Colonic mucosa (tissue), 4 donors: ENCODE results near the gene USH1C. TPM values are rescaled to one million over a fixed set of nuclear protein-coding genes. Genes with fewer than 3 reads are reported as not detected.

Source experiments
- DNase-seq: peaks from one replicate; pipeline ENCODE4 v3.0.0-alpha.2; 2020
- H3K27ac ChIP-seq: fragments of 200-600 bp; one replicate; pipeline ENCODE4 v1.8.0; 2021
- H3K27me3 ChIP-seq: fragments of 200-600 bp; one replicate; pipeline ENCODE4 v1.8.0; 2021
- H3K36me3 ChIP-seq: fragments of 200-600 bp; one replicate; pipeline ENCODE4 v1.8.0; 2021
- H3K4me1 ChIP-seq: fragments of 200-600 bp; one replicate; pipeline ENCODE4 v1.8.0; 2021; ENCODE audit warnings: mild to moderate bottlenecking
- H3K4me3 ChIP-seq: fragments of 200-600 bp; one replicate; pipeline ENCODE4 v1.8.0; 2021
- H3K9ac ChIP-seq, 2 donors: one replicate each; pipeline ENCODE4 v1.7.0; 2013; ENCODE audit warnings: control low read depth in 2 of 2, low read depth in 2 of 2, low read length in 2 of 2
- H3K9me3 ChIP-seq: fragments of 200-600 bp; one replicate; pipeline ENCODE4 v1.8.0; 2021
- CTCF ChIP-seq: fragments of 200-600 bp; IDR thresholded peaks from one replicate; pipeline ENCODE4 v1.8.0; 2022; ENCODE audit warnings: antibody characterized with exemption, mild to moderate bottlenecking
- intact Hi-C: fragments of 100-400 bp; cut with DNase I; formaldehyde crosslinking; loops from one replicate; pipeline ENCODE4 v1.14.1; 2022
- total RNA-seq, 2 donors: library from RNA; stranded (reverse); fragmentation: NEBNext Ultra II Directional in 1 of 2; extraction: Animal tissue kit (Norgen Biotek cat#: 25700) in 1 of 2; gene quantifications; one replicate each; pipeline ENCODE4 v1.2.1, GENCODE V29; 2021
- donor health status: healthy.
- donor health status: DM: no; HTN: no; CAD: no.
- donor health status: DM: no; HTN: no; CAD: no.

USH1C gene
- total RNA-seq, 2 donors from 2014 or later = 143 to 161 TPM

- Histone ChIP-seq H3K36me3 (no peaks in the 10 kb centered on the region), H3K4me1 (no peaks in the 10 kb centered on the region)
These were observed 29.7 kb downstream of the USH1C start for GRCh38 chr11:17514476-17514875.

GRCh38 chr11:17513853-17514252 is 30.4 kb downstream of the USH1C start:
- Histone ChIP-seq H3K9me3 (no peaks in the 10 kb centered on the region), H3K27me3 (no peaks in the 10 kb centered on the region), H3K36me3 (no peaks in the 10 kb centered on the region), H3K27ac (no peak overlapping the region), H3K4me1 (no peaks in the 10 kb centered on the region), H3K9ac (no peak overlapping the region), H3K4me3 (no peak overlapping the region)
- DNase-seq = no peak
- no peak for TF ChIP-seq CTCF
- intact Hi-C loops = no loop called here

More at GRCh38 chr11:17514476-17514875, 29.7 kb downstream of the USH1C start:
- Histone ChIP-seq H3K9me3 (no peaks in the 10 kb centered on the region), H3K27ac (no peak overlapping the region), H3K9ac (no peak overlapping the region), H3K27me3 (no peaks in the 10 kb centered on the region), H3K4me3 (no peak overlapping the region)
- no peak for TF ChIP-seq CTCF
- no peak for DNase-seq
- intact Hi-C loops = no loop called here

GRCh38 chr11:17512101-17512500 is 32.1 kb downstream of the USH1C start:
- Histone ChIP-seq H3K9me3 (no peaks in the 10 kb centered on the region), H3K4me3 (no peak overlapping the region), H3K9ac (no peak overlapping the region), H3K4me1 (no peaks in the 10 kb centered on the region), H3K27me3 (no peaks in the 10 kb centered on the region), H3K27ac (no peak overlapping the region), H3K36me3 (no peaks in the 10 kb centered on the region)
- DNase-seq = no peak
- no peak for TF ChIP-seq CTCF
- intact Hi-C loops = no loop called here

GRCh38 chr11:17511571-17511970 is 32.6 kb downstream of the USH1C start:
- Histone ChIP-seq H3K27ac (no peak overlapping the region), H3K4me1 (no peaks in the 10 kb centered on the region), H3K9me3 (no peaks in the 10 kb centered on the region), H3K36me3 (no peaks in the 10 kb centered on the region), H3K27me3 (no peaks in the 10 kb centered on the region), H3K9ac (no peak overlapping the region), H3K4me3 (no peak overlapping the region)
- TF ChIP-seq CTCF = no peak
- intact Hi-C loops = no loop called here
- DNase-seq = no peak

- Histone ChIP-seq H3K27me3 (no peaks in the 10 kb centered on the region), H3K36me3 (no peaks in the 10 kb centered on the region), H3K9me3 (no peaks in the 10 kb centered on the region), H3K27ac (no peak overlapping the region), H3K4me3 (no peak overlapping the region), H3K4me1 (no peaks in the 10 kb centered on the region), H3K9ac (no peak overlapping the region)
- no peak for DNase-seq
- TF ChIP-seq CTCF = no peak
- intact Hi-C loops = no loop called here
These were observed 33.6 kb downstream of the USH1C start for GRCh38 chr11:17510507-17511206.
